Measurements from ENCODE around the gene PIGU. TPM values are rescaled to one million over a fixed set of nuclear protein-coding genes. Genes with fewer than 3 reads are reported as not detected.

Gene PIGU
- total and polyA plus RNA-seq, 2 of the 13 experiments (the other 11 are each of a cell fraction or from before 2014, with no cell fraction given) = 45.5 to 231 TPM

DNA sequence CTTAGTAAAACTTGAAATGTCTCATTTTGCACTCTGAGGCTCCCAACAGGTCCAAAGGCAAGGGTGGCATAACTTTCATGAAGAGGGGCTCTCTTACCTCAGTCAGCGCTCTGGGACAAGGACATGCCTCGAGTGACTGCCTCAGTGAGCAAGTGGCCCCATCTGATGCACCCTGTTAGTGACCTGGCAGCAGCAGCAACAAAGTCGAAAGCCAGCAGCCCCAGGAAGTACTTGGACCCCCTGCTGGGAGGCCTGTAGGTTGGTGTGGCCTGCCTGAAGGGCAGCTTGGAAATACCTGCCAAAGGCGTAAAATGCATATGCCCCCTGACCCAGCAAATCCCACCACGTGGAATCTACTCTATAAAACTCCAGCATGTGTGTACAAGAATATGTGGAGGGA lies 105.1 kb downstream of the PIGU start:
- H3K36me3 ChIP-seq (replicated peaks in 1 of 2; ENCODE audit: control insufficient read depth in 1 of 2, insufficient read depth in 2 of 2, low read length in 2 of 2) = peaks cover 38 to 66% of the 10 kb centered on the region in 2 experiments
- H3K9me3 ChIP-seq (ENCODE audit: low read length) = no peaks in the 10 kb centered on the region
- ChIA-PET POLR2A (interaction anchor here (1.3 kb wide), 1 partner anchor 105 kb away, joined by 3 read pairs; the partner anchor contains the start of gene PIGU), CTCF (ENCODE audit: low intra/inter-chr PET ratio, low total read pairs) (no interaction called here)
- no peaks in the 10 kb centered on the region for H3K27me3 ChIP-seq (ENCODE audit: control insufficient read depth in 1 of 2, insufficient read depth in 2 of 2, low read length in 2 of 2)
- ATAC-seq = no peak
- H3K4me1 ChIP-seq (ENCODE audit: insufficient read depth, low read length) = peaks cover 7% of the 10 kb centered on the region; the same call in 1 of the 2 replicates
- H3K4me3 ChIP-seq (replicated peaks in 1 of 3; ENCODE audit: insufficient read depth in 1 of 3, low read depth in 2 of 3, low read length in 3 of 3) = no peak overlapping the region
- BruUV-seq (replicated peaks) = no TSS peak
- over 99% methylated on average over 5 of the region's 5 CpGs for WGBS (ENCODE audit: low lambda C conversion rate)
- H2AFZ ChIP-seq (ENCODE audit: low read length) = no peak overlapping the region
- H3K79me2 ChIP-seq (ENCODE audit: insufficient read depth, low read length) = no peaks in the 10 kb centered on the region
- TF ChIP-seq RFX3 (CRISPR knock-in tag; IDR thresholded peaks at IDR 0.05) (no peak), SKIL (CRISPR knock-in tag; IDR thresholded peaks at IDR 0.05; ENCODE audit: borderline replicate concordance) (no peak), ZNF496 (CRISPR knock-in tag; IDR thresholded peaks at IDR 0.05; ENCODE audit: insufficient replicate concordance) (no peak), MBD4 (IDR thresholded peaks at IDR 0.05; ENCODE audit: borderline replicate concordance, low read length) (no peak), ZFP91 (CRISPR knock-in tag; IDR thresholded peaks at IDR 0.05; ENCODE audit: borderline replicate concordance) (no peak), DZIP1 (CRISPR knock-in tag; IDR thresholded peaks at IDR 0.05) (no peak)
- TF ChIP-seq, protein P1, sequence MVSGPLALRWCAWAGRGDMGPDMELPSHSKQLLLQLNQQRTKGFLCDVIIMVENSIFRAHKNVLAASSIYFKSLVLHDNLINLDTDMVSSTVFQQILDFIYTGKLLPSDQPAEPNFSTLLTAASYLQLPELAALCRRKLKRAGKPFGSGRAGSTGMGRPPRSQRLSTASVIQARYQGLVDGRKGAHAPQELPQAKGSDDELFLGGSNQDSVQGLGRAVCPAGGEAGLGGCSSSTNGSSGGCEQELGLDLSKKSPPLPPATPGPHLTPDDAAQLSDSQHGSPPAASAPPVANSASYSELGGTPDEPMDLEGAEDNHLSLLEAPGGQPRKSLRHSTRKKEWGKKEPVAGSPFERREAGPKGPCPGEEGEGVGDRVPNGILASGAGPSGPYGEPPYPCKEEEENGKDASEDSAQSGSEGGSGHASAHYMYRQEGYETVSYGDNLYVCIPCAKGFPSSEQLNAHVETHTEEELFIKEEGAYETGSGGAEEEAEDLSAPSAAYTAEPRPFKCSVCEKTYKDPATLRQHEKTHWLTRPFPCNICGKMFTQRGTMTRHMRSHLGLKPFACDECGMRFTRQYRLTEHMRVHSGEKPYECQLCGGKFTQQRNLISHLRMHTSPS (CRISPR knock-in tag; IDR thresholded peaks at IDR 0.05; ENCODE audit: low read depth) = no peak
- intact Hi-C loops (cut with micrococcal nuclease; ENCODE audit: unreplicated experiment) = no loop called here
- H4K20me1 ChIP-seq (ENCODE audit: insufficient read depth, low read length) = no peaks in the 10 kb centered on the region
- in situ Hi-C loops (cut with HindIII; ENCODE audit: extremely low pct_ligation_motif_present, low pct_unique_long_range_greater_than_20kb) = loop anchor here (10.0 kb wide), 1 partner anchor 203 kb away; no protein-coding TSS in a partner anchor
- H3K9ac ChIP-seq (ENCODE audit: insufficient read depth, low read depth, low read length) = no peak overlapping the region
- DNase-seq (ENCODE audit: low spot score) = no peak
- H3K4me2 ChIP-seq (ENCODE audit: low read depth, low read length) = no peak overlapping the region
- no peak overlapping the region for H3K27ac ChIP-seq (ENCODE audit: extremely low read length, insufficient read depth, low read length)
- FAIRE-seq = no peak
